Amniotic stem cell (primary cell): ENCODE measurements around the gene SAP30BP.

Experiments used
- DNase-seq: peaks from one replicate; lab custom pipeline; 2025; lab: John Stamatoyannopoulos, UW

Gene SAP30BP

GRCh38 chr17:75740631-75741077, 73.5 kb downstream of the SAP30BP start:
- DNase-seq: no peak

- no peak for DNase-seq
Measured at GRCh38 chr17:75742337-75742736, 75.2 kb downstream of the SAP30BP start.

- DNase-seq: no peak
Measured at GRCh38 chr17:75743625-75744206, 76.6 kb downstream of the SAP30BP start.

GRCh38 chr17:75748706-75749105, 81.6 kb downstream of the SAP30BP start:
- no peak for DNase-seq

GRCh38 chr17:75749545-75750389, 82.6 kb downstream of the SAP30BP start:
- peak; percentile 62 for DNase-seq

GRCh38 chr17:75750661-75751423, 83.7 kb downstream of the SAP30BP start:
- DNase-seq: no peak

- DNase-seq: no peak
Measured at GRCh38 chr17:75751676-75752404, 84.7 kb downstream of the SAP30BP start.

- DNase-seq: no peak
Measured at GRCh38 chr17:75752405-75752709, 85.2 kb downstream of the SAP30BP start.

- DNase-seq: no peak
Measured at GRCh38 chr17:75752802-75753513, 85.8 kb downstream of the SAP30BP start.

GRCh38 chr17:75753514-75754377, 86.6 kb downstream of the SAP30BP start:
- DNase-seq: peak; percentile 15

GRCh38 chr17:75754378-75755204, 87.5 kb downstream of the SAP30BP start:
- no peak for DNase-seq

GRCh38 chr17:75755205-75755901, 88.2 kb downstream of the SAP30BP start:
- no peak for DNase-seq

GRCh38 chr17:75755990-75756389, 88.9 kb downstream of the SAP30BP start:
- no peak for DNase-seq

GRCh38 chr17:75756451-75757085, 89.4 kb downstream of the SAP30BP start:
- DNase-seq: no peak

- no peak for DNase-seq
Measured at GRCh38 chr17:75757086-75757681, 90.0 kb downstream of the SAP30BP start.
